ENCODE data around the gene LAMTOR5. TPM values are rescaled to one million over a fixed set of nuclear protein-coding genes. Genes with fewer than 3 reads are reported as not detected.

Gene LAMTOR5
- total and polyA plus RNA-seq, 8 donors: 8.5 to 440 (median 48.8) TPM; not detected in 1

DNA sequence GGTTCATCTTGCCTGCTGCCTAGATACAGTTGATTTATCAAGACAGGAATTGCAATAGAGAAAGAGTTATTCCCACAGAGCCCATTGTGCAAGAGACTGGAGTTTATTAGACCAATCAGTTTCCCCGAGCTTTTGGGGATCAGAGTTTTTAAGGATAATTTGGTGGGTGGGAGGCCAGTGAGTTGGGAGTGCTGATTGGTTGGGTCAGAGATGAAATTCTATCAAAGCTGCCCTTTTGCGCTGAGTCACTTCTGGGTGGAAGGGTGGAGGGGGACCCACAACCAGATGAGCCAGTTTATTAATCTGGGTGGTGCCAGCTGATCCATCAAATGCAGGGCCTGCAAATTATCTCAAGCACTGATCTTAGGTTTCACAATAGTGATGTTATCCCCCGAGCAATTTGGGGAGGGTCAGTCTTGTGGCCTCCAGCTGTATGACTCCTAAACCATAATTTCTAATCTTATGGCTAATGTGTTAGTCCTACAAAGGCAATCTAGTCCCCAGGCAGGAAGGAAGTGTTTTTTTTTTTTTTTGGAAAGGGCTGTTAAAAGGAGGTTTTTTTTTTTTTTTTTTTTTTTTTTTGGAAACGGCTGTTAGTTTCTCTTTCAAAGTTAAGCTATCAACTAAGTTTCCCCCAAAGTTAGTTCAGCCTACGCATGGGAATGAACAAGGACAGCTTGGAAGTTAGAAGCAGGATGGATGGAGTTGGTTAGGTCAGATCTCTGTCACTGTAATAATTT lies 24.1 kb downstream of the LAMTOR5 start:
- no peak for DNase-seq
- Histone ChIP-seq H3K9me3 (no peaks in the 10 kb centered on the region), H3K36me3 (peaks cover 0 to 40% (median 18%) of the 10 kb centered on the region in 4 donors), H3K27me3 (no peaks in the 10 kb centered on the region), H3K4me3 (no peak overlapping the region), H3K4me1 (peaks cover 0 to 20% (median 11%) of the 10 kb centered on the region in 4 donors), H3K27ac (peak overlapping the region in 3 of 5 donors; percentile 28 to 69 (median 47))
- intact Hi-C loops (cut with DNase I; ENCODE audit: low total_unique reads): no loop called here
- no peak for TF ChIP-seq EP300 (IDR thresholded peaks at IDR 0.05)
- TF ChIP-seq, protein P1, sequence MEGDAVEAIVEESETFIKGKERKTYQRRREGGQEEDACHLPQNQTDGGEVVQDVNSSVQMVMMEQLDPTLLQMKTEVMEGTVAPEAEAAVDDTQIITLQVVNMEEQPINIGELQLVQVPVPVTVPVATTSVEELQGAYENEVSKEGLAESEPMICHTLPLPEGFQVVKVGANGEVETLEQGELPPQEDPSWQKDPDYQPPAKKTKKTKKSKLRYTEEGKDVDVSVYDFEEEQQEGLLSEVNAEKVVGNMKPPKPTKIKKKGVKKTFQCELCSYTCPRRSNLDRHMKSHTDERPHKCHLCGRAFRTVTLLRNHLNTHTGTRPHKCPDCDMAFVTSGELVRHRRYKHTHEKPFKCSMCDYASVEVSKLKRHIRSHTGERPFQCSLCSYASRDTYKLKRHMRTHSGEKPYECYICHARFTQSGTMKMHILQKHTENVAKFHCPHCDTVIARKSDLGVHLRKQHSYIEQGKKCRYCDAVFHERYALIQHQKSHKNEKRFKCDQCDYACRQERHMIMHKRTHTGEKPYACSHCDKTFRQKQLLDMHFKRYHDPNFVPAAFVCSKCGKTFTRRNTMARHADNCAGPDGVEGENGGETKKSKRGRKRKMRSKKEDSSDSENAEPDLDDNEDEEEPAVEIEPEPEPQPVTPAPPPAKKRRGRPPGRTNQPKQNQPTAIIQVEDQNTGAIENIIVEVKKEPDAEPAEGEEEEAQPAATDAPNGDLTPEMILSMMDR (IDR thresholded peaks at IDR 0.05): no peak
- TF ChIP-seq POLR2AphosphoS5 (IDR thresholded peaks at IDR 0.05): no peak
- TF ChIP-seq POLR2A (IDR thresholded peaks at IDR 0.05): no peak
- WGBS, 5 donors: 61 to 75% (median 72%) methylated on average over 5 of the region's 5 CpGs

DNA sequence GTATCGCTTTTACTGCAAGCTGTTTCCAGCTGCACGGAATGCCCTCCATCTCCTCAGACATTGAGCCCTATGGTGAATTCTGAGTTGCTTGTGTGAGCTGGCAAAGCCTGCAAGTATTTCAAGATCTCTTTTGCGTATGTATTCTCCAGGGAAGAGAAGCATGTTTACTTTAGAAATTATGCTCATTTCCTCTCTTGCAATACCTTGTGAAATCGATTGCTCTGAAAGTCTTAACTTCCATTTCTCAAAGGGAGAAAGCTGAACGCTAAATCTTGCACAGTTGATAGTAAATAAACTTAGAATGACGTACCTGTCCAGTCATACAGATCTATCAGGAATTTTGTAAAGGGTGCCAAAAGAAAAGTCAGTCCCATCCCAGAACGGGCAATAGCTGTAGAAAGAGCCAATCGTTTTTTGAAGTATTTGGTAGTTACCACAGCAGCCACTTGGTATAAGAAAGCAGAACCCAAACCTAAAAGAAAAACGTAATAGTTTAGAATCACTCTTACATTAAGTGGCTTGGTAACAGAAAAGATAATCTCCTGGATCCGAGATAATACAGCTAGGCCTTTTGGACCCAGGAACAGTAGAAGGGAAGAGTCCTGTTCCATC lies 26.7 kb downstream of the LAMTOR5 start:
- no peak for DNase-seq
- H3K9me3 ChIP-seq: no peaks in the 10 kb centered on the region
- H3K36me3 ChIP-seq: peaks cover 11 to 57% (median 37%) of the 10 kb centered on the region in 4 donors
- intact Hi-C loops (cut with DNase I; ENCODE audit: low total_unique reads): no loop called here
- H3K27me3 ChIP-seq: no peaks in the 10 kb centered on the region
- TF ChIP-seq, protein P1 (IDR thresholded peaks at IDR 0.05): no peak
- TF ChIP-seq POLR2AphosphoS5 (IDR thresholded peaks at IDR 0.05) (no peak), EP300 (IDR thresholded peaks at IDR 0.05) (no peak), POLR2A (IDR thresholded peaks at IDR 0.05) (no peak)
- H3K4me1 ChIP-seq: peaks cover 0 to 20% (median 11%) of the 10 kb centered on the region in 4 donors
- 70 to 84% (median 80%) methylated on average over 10 of the region's 10 CpGs for WGBS, 5 donors
- H3K4me3 ChIP-seq: no peak overlapping the region
- peak overlapping the region in 4 of 5 donors; percentile 30 to 70 (median 59) for H3K27ac ChIP-seq

DNA sequence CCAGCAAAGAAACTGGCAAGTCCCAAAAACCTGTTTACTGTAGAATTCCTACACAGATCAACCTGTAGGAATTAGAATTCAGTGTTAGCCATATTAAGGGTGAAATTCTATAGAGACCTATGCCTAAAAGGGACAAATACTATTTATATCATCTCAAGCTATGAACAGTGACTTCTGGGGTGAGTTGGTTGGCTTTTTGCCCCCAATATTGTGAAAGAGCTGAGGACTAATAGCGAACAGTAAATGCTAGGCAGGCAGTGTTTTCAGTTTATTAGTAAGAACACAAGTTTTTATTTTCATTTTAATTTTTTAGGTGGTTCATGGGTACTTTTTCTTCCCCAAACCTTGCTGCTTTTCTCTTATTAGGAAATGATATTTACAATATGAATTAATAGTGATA lies 32.0 kb downstream of the LAMTOR5 start:
- Histone ChIP-seq H3K27me3 (no peaks in the 10 kb centered on the region), H3K27ac (no peak overlapping the region), H3K4me1 (peaks cover 0 to 3% (median 0%) of the 10 kb centered on the region in 4 donors), H3K36me3 (peaks cover 27 to 93% (median 76%) of the 10 kb centered on the region in 4 donors), H3K4me3 (no peak overlapping the region), H3K9me3 (no peaks in the 10 kb centered on the region)
- 94 to 100% (median 97%) methylated on average over 1 of the region's 1 CpG for WGBS, 5 donors
- TF ChIP-seq, protein P1 (IDR thresholded peaks at IDR 0.05): no peak
- TF ChIP-seq POLR2AphosphoS5 (IDR thresholded peaks at IDR 0.05) (no peak), POLR2A (IDR thresholded peaks at IDR 0.05) (no peak), EP300 (IDR thresholded peaks at IDR 0.05) (no peak)
- DNase-seq: no peak
- intact Hi-C loops (cut with DNase I; ENCODE audit: low total_unique reads): no loop called here

DNA sequence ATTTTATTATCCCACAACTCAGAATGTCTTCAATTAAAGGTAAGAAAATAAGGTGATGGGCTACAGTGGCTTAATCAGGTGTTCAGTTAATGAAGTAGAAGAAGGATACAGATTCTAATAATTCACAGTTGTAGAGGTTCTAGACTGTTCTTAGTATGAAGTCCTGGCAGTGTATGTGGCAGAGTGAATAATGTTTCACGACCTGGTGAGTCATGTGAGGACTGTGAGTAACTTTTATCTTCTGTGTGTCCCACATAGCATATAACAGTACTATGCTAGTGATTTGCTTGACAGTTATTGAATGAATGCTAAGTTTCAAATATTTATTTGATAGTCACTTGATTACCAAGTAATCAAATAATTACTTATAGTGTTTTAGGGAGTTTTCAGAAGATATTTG lies 36.7 kb downstream of the LAMTOR5 start:
- Histone ChIP-seq H3K27me3 (no peaks in the 10 kb centered on the region), H3K27ac (no peak overlapping the region), H3K9me3 (no peaks in the 10 kb centered on the region), H3K4me1 (peaks cover 0 to 3% (median 0%) of the 10 kb centered on the region in 4 donors), H3K36me3 (peaks cover 16 to 78% (median 63%) of the 10 kb centered on the region in 4 donors), H3K4me3 (no peak overlapping the region)
- TF ChIP-seq POLR2A (IDR thresholded peaks at IDR 0.05): no peak
- no peak for TF ChIP-seq POLR2AphosphoS5 (IDR thresholded peaks at IDR 0.05)
- no peak for TF ChIP-seq EP300 (IDR thresholded peaks at IDR 0.05)
- TF ChIP-seq, protein P1 (IDR thresholded peaks at IDR 0.05): no peak
- WGBS, 5 donors: 13 to 39% (median 26%) methylated on average over 1 of the region's 1 CpG
- DNase-seq: no peak
- intact Hi-C loops (cut with DNase I; ENCODE audit: low total_unique reads): no loop called here
